GM19238 (cell line): ENCODE measurements around the gene SNAP91.
"Not testable (repeated sequence)": the region's sequence is repeated elsewhere in the genome, so short reads cannot be mapped to it uniquely, and the experiment has no call there.

Source experiments
- DNase-seq: peaks from one replicate; pipeline ENCODE4 v3.0.0; 2011; ENCODE audit warnings: low spot score; ENCODE audit not compliant: insufficient read length

The SNAP91 gene, protein sequence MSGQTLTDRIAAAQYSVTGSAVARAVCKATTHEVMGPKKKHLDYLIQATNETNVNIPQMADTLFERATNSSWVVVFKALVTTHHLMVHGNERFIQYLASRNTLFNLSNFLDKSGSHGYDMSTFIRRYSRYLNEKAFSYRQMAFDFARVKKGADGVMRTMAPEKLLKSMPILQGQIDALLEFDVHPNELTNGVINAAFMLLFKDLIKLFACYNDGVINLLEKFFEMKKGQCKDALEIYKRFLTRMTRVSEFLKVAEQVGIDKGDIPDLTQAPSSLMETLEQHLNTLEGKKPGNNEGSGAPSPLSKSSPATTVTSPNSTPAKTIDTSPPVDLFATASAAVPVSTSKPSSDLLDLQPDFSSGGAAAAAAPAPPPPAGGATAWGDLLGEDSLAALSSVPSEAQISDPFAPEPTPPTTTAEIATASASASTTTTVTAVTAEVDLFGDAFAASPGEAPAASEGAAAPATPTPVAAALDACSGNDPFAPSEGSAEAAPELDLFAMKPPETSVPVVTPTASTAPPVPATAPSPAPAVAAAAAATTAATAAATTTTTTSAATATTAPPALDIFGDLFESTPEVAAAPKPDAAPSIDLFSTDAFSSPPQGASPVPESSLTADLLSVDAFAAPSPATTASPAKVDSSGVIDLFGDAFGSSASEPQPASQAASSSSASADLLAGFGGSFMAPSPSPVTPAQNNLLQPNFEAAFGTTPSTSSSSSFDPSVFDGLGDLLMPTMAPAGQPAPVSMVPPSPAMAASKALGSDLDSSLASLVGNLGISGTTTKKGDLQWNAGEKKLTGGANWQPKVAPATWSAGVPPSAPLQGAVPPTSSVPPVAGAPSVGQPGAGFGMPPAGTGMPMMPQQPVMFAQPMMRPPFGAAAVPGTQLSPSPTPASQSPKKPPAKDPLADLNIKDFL

DNA sequence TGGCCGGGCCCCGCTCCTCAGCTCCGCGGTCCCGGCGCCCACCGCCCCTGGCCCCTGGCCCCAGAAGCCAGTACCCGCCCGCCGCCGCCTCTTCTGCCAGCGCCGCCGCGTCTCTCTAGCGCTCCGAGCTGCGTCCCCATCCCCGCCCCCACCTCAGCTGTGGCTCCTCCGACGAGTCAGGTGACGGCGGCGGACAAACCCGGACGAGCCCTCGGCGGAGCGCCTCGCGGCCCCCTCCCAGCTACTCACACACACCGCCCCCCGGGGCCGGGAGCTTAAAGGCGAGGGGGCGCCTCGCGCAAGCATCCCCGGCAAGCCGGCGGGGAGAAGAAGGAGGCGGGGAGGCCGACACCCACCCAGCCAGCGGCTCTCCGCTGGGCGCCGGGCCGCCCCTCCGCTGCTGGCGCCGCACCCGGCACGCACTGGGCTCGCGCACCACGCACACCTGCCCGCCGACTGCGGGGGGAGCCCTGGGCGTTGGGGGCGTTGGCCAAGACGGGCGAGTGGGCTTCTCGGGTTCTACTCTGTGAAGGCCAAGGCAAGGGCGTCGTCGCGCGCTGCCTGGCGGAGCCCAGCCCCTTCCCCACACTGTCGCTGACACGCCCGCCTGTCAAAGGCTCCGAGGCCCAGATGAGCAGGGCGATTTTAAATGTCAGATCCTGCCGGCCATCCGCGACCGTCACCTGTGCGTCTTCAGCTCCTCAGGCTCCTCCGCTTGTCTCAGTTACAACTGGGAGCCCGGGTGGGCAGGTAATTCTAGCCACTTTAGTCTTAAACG is at the start of gene SNAP91:
Gene SNAP91 (minus strand): TSS at position 132 of the 778 bp plus-strand sequence. CDS start 1,174 bp downstream, outside the sequence.
- DNase-seq, result no peak

DNA sequence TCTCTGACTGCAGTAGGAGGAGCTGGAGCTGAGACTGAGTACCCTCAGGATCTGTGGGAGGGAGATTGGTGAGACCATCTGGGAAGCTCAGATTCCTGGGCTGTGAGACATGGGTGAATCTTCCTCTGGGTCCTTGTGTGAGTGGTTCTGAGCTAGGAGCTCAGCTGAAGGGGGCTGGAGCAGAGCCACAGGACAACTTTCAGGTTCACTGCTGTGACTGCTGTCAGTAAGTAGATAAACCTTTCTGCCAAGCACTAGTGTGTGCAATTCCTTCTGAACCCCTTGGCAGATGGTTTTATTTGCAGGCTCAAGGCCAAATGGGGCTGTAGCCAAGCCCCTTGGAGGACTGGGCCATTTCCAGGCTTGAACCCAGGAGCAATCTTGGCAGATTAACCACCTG is 49.6 kb upstream of the SNAP91 start:
- DNase-seq, result no peak

DNA sequence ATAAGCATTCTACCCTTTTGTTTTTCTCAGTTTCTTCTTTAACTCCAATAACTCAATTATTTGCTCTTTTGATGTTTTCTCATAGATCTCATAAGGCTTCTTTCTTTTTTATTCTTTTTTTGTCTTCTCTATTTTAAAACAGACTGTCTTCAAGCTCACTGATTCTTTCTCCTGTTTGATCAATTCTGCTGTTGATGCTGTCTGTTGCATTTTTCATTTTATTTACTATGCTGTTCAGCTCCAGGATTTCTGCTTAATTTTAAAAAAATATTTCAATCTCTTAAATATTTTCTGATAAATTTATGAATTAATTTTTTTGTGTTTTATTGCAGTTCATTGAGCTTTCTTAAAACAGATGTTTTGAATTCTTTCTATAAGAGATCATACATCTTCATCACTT is 48.1 kb upstream of the SNAP91 start:
- DNase-seq, result no peak

DNA sequence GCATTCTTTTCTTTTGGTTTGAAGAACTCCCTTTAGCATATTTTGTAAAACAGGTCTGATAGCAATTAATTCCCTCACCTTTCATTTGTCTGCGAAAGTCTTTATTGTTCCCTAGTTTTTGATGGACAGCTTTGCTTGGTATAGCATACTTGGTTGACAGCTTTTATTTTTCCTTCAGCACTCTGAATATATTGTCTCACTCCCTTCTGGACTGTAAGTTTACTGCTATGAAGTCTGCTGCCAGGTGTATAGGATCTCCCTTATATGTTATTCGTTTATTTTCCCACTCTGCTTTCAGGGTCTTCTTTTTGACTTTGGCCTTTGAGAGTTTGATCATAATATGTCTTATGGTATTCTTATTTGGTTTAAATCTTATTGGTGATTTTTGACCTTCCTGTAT is 47.7 kb upstream of the SNAP91 start:
- DNase-seq, result no peak

DNA sequence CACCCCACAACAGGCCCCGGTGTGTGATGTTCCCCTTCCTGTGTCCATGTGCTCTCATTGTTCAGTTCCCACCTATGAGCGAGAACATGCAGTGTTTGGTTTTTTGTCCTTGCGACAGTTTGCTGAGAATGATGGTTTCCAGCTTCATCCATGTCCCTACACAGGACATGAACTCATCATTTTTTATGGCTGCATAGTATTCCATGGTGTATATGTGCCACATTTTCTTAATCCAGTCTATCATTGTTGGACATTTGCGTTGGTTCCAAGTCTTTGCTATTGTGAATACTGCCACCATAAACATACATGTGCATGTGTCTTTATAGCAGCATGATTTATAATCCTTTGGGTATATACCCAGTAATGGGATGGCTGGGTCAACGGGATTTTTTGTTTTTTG is 43.5 kb upstream of the SNAP91 start:
- not testable (repeated sequence) for DNase-seq

DNA sequence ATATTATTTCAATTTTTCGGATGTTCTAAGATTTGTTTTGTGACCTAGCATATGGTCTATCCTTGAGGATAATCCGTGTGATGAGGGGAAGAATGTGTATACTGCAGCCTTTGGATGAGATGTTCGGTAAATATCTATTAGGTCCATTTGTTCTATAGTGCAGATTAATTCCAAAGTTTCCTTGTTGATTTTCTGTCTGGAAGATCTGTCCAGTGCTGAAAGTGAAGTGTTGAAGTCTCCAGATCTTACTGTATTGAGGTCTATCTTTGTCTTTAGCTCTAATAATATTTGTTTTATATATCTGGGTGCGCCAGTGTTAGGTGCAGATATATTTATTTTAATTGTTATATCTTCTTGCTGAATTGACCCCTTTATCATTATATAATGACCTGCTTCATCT is 32.2 kb upstream of the SNAP91 start:
- DNase-seq, result no peak

DNA sequence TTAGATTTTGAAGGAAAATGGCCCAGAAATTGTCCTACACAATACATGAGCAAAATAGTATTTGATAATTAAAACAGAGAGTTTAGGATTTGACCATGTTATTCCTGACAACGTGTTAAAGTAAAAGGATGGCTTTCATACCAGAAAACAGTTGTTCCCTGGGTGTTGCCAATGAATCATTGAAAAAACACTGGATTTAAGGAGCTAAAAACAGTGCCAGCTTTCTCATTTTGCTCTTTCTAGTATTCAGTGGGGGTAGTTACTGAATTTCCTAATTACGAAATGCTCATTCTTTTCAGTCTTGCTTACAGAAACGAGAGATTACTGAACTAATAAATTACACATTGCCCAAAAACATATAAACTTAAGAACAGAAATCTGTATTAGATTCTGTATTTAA is 26.6 kb upstream of the SNAP91 start:
- no peak for DNase-seq

DNA sequence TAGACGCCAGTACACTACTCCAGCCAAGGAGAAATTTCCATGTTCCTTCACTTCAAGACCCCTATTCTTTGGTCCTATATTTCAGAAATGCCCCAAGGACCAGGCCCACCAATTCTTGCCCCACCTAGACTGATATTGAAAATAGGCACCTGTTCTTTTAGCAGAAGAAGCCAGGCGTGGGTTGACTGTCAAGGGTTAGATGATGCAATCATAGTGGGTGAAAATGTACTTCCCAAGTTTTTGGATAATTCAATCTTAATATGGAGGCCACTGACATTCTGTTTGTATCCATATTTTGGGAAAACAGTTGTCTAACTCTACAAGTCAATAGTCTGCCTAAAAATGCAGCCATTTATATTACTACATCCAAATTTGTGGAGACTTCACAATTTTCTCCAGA is 21.0 kb upstream of the SNAP91 start:
- no peak for DNase-seq

DNA sequence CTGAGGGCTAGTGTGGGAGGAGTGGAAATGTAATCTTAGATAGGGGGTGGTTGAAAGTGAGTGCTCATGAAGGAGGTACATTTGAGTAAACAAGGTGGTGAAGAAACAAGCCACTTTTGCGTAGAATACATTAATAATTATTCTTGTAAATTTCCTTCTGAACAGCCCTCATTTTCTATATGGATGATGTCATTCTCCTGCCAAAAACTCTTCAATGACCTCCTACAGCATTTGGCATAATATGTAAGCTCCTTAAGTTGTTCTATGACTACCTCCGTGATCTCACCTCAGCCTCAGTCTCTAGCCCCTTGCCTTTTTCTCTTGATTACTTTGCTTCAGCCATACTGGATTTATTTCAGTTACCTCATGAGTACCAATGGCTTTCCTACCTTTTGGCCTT is 14.0 kb upstream of the SNAP91 start:
- no peak for DNase-seq

DNA sequence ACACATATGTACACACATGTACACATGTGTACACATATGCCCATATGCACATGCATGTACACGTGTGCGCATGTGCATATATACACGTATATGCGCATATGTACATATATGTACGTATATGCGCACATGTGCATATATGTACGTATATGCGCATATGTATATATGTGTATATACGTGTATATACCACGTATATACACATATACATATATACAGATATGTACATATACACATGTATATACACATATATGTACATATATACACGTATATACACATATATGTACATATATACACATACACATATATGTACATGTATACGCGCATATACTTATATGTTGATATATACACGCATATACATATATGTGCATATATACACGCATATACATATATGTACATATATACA is 8.9 kb upstream of the SNAP91 start:
- DNase-seq, result no peak

DNA sequence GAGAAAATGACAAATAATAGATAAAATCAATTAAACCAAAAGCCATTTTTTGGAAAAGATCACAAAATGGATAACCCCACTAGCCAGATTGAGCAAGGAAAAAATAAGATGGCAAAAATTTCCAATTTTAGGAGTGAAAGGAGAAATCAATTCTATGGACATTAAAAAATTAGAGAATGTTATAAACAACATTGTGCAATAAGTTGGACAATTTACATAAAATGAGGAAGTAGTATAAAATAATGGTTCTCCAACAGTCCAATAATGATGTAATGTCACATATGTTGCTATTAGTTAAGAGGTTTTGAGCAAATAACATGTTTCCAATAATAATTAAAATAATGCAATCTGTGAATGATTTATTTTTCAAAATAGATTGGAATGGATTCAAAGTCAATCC is 3.1 kb upstream of the SNAP91 start:
- no peak for DNase-seq

DNA sequence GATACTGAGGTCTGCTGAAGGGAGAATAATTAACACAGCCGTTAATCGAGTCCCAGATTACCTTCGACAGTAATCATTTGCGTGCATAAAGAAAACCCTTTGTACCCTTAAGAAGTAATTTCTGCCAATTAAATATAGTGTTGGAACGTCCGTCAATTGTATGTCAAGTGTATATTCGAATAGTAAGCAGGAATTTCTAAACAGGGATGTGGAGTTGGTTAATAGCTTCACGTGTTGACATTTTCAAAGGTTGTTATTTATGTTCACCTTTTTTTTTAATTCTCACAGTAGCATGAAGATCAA is 798 bp upstream of the SNAP91 start:
- DNase-seq, result no peak

DNA sequence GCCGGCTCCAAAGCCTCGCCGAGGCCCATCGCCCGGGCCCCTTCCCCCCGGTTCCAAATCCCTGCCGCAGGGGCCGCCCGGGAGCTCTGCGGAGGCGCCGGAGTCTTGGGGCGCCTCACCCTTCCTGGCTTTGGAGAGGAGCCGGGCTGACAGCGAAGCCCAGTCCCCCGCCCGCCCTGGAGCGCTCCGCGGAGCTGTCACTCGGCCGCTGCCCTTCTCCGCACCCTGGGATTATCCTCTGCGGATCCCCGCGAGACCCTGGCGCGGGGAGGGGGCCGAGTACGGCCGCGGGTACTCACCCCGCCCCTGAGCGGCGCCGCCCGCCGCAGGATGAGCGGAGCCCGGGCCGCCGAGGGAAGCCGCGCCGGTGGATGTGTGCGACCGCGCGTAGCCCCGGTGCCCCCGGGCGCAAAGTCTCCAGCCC is 343 bp downstream of the SNAP91 start:
- no peak for DNase-seq

DNA sequence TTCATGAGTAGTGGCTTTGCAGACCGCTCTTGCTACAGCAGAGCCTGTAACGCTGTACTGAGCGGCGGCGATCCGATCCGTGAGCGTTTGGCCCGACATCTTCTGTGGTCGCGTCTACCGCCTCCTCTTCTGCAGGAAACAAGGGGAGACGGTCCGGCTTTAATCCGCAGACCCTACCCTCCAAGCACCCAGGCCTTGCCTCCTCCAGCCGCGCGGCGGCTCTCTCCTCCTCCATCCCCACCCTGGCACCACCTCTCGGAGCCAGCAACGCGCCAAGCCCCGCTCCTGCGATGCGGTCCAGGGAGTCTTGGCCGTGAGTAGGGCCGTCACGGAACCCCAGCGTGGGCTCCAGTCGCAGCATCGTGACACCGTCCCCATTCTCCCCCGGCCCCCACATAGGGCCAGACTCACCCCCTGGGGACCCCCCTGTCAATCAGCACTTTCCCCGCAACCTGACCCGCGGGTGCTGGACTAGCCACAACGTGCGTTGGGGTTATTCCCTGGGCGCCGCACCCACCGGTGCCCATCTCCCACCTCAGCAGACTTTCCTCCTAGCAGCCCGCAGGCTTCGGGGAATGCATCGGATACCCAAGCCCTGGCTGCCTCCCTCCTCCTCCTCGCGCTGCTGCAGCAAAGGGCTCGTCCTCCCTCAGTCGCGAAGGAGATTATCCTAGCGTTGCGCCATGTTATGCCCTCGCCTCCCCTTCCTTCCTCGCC is 914 bp downstream of the SNAP91 start:
- no peak for DNase-seq

DNA sequence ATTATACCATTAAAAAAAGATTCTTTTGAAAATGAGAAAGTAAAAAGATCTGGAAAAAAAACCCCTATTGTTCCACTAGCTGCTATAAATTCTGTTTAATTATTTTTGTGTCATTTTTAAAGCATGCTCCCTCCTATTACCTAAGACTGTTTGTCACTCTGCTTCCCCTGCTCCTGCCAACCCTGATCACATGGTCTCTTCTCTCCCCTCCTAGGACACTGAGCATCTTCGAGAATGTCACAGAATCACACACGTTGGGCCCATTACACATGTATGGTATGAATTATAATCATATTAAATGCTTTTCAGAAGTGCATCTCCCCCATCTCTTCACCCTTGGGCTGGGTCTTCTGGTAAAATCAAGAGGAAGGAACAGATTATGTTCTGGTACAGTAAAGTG is 6.2 kb downstream of the SNAP91 start:
- no peak for DNase-seq

DNA sequence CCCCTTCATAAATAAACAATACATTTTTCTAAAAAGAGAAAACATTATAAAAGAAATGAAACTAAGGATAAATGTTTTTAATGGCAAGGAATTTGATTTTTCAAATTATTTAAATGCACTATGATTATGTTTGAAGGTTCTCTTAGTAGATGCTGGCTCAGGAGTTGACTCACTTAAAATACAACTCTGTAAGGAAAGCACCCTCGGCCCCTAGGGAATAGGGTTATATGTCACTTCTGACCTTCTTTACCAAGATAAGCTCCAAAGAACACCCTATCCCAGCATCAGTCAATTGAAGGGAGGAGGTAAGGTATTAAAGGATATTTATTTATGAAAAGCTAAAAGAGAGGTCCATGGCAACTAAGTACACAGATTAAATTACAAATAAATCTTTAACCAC is 6.8 kb downstream of the SNAP91 start:
- DNase-seq, result no peak

DNA sequence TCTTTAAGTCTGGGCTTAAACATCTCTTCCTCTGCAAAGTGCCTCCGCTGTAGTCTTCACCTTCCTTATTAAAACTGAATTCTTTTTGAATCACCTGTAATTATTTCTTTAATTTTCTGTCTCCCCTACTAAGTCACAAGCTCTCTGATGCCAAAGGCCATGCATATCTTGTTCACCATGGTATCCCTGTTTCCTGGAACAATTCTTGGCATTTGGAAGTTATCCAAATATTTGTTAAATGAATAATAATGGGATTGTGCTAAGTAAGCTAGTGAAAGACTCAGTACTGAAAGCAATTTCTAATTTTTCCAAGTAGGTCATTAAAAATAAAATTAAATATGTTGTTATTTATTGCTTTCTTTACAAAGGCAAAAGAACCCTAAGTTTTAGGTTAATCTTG is 12.2 kb downstream of the SNAP91 start:
- no peak for DNase-seq

DNA sequence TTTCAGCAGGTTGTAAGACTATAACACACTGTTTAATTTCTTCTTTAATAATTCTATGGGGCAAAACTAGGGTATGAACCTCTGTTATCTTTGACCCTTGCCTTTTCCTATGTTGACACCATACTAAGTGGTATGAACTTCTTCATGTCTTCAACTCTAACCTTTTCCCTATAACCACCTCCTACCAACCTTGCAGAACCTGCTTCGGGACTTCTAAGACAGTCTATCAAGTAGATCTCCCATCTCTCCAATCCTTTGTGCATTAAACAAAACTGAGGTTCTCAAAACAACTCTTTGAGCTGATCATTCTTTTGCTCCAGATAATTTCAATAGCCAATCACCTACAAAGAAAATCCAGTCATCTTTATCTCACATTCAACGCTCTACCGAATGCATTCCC is 23.4 kb downstream of the SNAP91 start:
- DNase-seq, result no peak

DNA sequence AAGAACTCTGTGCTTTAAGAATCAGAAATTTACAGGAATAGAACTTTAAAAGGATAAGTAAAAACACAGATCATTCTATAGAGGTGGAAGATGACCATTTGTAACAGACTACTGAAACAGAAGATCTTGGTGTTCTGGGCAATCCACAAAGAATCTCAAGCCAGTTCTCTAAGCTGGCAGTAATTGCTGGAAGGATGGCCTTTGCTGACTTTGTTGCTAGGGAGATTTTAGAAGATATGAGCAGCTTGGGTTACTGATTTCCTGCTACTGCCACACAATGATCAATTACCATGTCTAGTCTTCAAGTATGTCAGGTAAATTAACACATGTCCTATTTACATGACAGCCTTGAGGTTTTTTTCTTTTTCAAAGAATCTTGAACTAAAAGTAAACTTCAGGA is 31.1 kb downstream of the SNAP91 start:
- DNase-seq, result no peak

DNA sequence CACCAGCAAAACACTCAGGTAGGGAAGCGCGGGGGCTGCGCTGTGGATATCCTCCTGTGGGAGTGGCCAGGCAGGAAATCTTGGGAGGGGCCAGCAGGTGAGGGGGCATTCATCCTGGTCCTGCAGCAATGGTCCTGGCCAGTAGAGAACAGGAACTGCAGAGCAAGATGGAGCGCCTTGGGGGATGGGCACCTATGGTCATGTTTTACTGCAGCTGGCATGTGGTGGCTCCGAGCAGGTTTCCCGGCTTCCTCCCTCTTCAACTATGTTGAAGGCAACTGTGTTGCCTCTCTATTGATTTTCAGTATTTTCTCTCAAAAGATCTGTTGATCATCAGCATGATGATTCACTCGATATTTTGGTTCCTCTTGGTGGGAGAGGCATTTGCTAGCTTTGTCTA is 70.9 kb downstream of the SNAP91 start:
- DNase-seq, result no peak

DNA sequence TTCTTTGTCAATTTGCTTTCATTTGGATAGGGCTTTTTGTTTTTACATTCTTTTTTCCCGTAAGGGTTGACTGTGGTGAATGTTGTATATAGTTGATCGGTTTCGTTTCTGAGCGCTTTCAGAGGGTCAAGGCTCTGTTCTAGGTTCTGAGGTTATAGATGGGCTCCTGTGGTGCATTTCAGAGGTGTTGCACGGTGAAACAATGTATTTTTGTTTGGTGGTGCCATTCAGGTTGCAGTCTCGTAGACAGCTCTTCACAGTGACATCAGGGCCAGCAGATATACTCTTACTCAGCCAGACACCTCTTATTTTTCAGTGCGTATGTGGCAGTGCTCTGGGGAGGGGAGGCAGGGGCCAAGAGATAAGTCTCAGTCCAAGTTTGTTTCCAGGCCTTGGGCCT is 72.1 kb downstream of the SNAP91 start:
- no peak for DNase-seq
